ENCODE data around the gene ZNF771.
"Not testable (repeated sequence)": the region's sequence is repeated elsewhere in the genome, so short reads cannot be mapped to it uniquely, and the experiment has no call there.

Gene ZNF771

GRCh38 chr16:30430428-30430970 lies 23.1 kb downstream of the ZNF771 start:
- DNase-seq (ENCODE audit: low read depth in 3 of 3): no peak

GRCh38 chr16:30434852-30435251 lies 27.4 kb downstream of the ZNF771 start:
- DNase-seq (ENCODE audit: low read depth in 3 of 3): peak; percentile 61 to 84 (median 63)

DNA sequence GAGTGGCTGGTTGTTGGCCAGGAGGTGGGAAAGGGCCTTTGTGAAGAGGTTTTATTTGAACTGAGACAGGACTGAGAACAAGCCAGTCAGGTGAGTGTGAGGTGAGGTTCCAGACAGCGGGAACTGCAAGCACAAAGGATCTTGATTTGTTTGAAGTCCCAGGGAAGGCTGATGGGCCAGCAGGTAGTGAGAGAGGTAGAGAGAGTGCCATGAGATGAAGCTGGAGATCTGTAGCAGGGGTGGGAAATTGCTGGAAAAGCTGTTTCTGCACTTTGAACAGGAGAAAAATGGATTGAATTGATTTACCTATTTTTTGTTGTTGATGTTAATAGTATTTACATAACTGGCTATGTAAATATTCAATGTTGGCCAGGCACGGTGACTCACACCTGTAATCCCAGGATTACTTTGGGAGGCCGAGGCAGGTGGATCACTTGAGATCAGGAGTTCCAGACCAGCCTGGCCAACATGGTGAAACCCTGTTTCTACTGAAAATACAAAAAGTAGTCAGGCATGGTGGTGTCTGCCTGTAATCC lies 30.2 kb downstream of the ZNF771 start:
- DNase-seq (ENCODE audit: low read depth in 3 of 3): no peak

GRCh38 chr16:30438835-30439234 lies 31.4 kb downstream of the ZNF771 start:
- no peak for DNase-seq (ENCODE audit: low read depth in 3 of 3)

DNA sequence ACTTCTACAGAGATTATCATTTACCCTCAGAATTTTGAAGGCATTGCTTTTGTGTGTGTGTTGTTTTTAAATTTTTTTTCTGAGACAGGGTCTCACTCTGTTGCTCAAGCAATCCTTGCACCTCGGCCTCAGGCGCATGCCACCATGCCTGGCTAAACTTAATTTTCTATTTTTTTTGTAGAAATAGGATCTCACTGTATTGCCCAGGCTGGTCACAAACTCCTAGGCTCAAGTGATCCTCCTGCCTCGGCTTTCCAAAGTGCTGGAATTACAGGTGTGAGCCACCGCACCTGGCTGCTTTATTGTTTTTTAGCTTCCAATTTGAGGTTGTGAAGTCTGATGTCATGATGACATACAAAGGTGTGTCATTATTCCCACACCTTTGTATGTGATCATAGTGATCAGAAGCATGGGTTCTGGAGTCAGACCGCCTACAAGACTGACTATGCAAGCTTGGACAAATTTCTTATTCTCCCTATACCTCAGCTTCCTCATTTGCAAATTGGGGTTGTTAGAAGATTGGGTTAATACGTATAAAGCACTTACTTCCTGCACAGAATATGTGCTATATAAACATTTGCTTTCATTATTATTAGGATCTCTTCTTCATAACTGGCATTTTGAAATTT lies 32.4 kb downstream of the ZNF771 start:
- no peak for DNase-seq (ENCODE audit: low read depth in 3 of 3)

DNA sequence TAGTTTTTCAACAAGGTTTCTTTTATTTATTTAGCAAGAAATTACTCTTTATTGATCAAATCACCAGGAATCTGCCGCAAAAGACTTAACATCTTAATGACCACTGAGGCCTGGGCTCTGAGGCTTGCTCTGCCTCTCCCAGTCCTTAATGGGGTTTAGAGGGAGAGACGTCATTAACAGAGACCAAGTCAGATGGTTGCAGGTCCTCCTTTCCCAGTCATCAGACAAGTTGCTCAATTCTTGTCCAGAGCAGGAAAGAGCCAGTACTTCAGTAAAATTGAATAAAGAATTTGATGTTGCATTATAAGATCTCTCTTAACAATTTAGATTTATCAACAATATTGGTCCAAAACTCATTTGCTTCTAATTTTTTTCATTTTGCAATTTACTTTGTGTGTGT lies 36.2 kb downstream of the ZNF771 start:
- no peak for DNase-seq (ENCODE audit: low read depth in 3 of 3)

- no peak for DNase-seq (ENCODE audit: low read depth in 3 of 3)
These were observed 37.1 kb downstream of the ZNF771 start for GRCh38 chr16:30444231-30445148.

GRCh38 chr16:30445149-30445407 lies 37.7 kb downstream of the ZNF771 start:
- no peak for DNase-seq (ENCODE audit: low read depth in 3 of 3)

- DNase-seq (ENCODE audit: low read depth in 3 of 3): peak; percentile 87 to 96 (median 94)
These were observed 38.2 kb downstream of the ZNF771 start, which contains the start of gene SEPHS2 for GRCh38 chr16:30445408-30446202. TSS of gene SEPHS2 (minus strand) at chr16:30445874. CDS start at chr16:30445727, 147 bp downstream.

GRCh38 chr16:30446203-30446595 lies 38.8 kb downstream of the ZNF771 start:
- no peak for DNase-seq (ENCODE audit: low read depth in 3 of 3)

GRCh38 chr16:30447512-30448226 lies 40.3 kb downstream of the ZNF771 start:
- DNase-seq (ENCODE audit: low read depth in 3 of 3): no peak

- no peak for DNase-seq (ENCODE audit: low read depth in 3 of 3)
These were observed 41.7 kb downstream of the ZNF771 start for GRCh38 chr16:30449116-30449435.

DNA sequence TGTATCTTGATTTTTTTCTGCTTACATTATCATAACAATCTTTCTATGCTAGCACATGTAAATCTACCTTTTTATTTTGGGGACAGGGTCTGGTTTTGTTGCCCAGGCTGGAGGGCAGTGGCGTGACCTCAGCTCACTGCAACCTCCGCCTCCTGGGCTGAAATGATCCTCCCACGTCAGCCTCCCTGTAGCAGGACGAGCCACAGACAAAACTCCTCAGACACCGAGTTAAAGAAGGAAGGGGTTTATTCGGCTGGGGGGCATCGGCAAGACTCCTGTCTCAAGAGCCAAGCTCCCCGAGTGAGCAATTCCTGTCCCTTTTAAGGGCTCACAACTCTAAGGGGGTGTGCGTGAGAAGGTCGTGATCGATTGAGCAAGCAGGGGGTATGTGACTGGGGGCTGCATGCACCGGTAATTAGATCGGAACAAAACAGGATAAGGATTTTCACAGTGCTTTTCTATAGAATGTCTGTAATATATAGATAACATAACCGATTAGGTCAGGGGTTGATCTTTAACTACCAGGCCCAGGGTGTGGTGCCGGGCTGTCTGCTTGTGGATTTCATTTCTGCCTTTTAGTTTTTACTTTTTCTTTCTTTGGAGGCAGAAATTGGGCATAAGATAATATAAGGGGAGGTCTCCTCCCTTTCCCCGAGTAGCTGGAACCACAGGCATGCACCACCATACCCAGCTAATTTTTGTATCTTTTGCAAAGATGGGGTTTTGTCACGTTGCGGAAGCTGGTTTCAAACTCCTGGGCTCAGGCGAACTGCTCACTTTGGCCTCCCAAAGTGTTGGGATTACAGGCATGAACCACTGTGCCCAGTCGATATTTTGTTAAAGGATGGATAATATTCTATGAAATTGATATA lies 45.5 kb downstream of the ZNF771 start:
- DNase-seq (ENCODE audit: low read depth in 3 of 3): not testable (repeated sequence)

GRCh38 chr16:30456302-30456701 lies 48.9 kb downstream of the ZNF771 start:
- DNase-seq (ENCODE audit: low read depth in 3 of 3): no peak

- no peak for DNase-seq (ENCODE audit: low read depth in 3 of 3)
These were observed 49.9 kb downstream of the ZNF771 start for GRCh38 chr16:30457256-30457655.

GRCh38 chr16:30457743-30458560 lies 50.5 kb downstream of the ZNF771 start:
- no peak for DNase-seq (ENCODE audit: low read depth in 3 of 3)

DNA sequence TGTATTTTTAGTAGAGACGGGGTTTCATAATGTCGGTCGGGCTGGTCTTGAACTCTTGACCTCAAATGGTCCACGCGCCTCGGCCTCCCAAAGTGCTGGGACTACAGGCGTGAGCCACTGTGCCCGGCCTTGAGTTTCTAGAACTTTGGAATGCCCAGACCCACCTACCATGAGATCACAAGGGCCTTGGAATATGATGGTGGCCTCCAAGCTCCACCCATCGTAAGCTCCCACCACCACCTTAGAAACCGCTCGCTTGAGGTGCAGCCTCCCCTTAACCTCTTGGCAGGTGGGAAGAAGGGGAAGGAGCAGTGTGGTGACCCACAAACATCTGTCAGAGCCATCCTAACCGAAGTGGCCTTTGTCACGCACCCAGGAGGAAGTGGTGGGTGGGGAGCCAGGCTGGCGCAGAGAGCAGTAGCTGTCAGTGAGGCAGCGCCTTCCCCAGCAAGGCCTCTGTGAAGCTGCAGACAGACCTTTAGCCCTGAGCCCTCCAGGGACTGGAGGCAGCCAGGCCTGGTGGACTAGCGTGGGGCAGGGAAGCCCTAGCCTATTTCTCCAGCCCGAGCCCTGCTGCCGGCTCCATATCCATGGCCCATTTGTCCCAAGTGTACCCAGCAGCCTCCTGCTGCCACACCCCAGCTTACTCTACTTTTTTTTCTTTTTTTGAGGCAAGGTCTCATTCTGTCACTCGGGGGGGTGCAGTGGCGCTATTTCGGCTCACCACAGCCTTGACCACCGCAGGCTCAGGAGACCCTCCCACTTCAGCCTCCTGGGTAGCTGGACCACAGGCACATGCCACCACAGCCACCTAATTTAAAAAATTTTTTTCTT lies 51.4 kb downstream of the ZNF771 start:
- DNase-seq (ENCODE audit: low read depth in 3 of 3): peak; percentile 81 to 91 (median 84)

DNA sequence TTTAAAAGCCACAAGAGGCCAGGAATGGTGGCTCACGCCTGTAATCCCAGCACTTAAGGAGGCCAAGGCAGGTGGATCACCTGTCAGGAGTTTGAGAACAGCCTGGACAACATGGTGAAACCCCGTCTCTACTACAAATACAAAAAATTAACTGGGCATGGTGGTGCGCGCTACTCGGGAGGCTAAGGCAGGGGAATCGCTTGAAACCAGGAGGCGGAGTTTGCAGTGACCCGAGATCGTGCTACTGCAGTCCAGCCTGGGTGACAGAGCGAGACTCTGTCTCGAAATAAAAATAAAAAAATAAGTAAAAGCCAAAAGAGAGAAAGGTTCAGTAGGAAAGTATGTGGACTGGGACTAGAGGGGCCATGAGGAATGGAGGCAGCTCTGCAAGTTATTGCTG lies 52.0 kb downstream of the ZNF771 start:
- no peak for DNase-seq (ENCODE audit: low read depth in 3 of 3)

DNA sequence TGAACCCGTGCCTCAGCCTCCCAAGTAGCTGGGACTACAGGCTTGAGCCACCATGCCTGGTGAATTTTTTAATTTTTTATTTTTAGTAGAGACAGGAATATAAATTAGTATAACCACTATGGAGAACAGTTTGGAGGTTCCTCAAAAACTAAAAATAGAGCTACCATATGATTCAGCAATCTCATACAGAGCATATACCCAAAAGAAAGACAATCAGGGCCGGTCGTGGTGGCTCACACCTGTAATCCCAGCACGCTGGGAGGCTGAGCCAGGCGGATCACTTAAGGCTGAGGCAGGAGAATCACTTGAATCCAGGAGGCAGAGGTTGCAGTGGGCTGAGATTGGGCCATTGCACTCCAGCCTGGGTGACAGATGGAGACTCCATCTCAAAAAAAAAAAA lies 54.0 kb downstream of the ZNF771 start:
- not testable (repeated sequence) for DNase-seq (ENCODE audit: low read depth in 3 of 3)

All from stimulated activated CD4-positive, alpha-beta T cell treated with anti-CD3 and anti-CD28 coated beads, TNF-alpha, amount 100 ng/mL, for 48 hours (primary cell).